Adrenal gland (tissue), 5 donors: ENCODE measurements around the gene SOCS3.
"Not testable (repeated sequence)": the region's sequence is repeated elsewhere in the genome, so short reads cannot be mapped to it uniquely, and the experiment has no call there.

Source experiments
- CTCF ChIP-seq, 6 experiments: fragments of 450-650 bp in 4 of 6; fragments of 200-600 bp in 2 of 6; sonication (generic) in 1 of 6; IDR thresholded peaks; 1 replicate in 5 of 6; 2 replicates in 1 of 6; pipeline versions ENCODE4 v1.5.1 to v1.8.0; 2016 to 2021; ENCODE audit warnings: antibody characterized with exemption in 6 of 6, mild to moderate bottlenecking in 2 of 6, moderate library complexity in 1 of 6
- POLR2A ChIP-seq, 2 donors: fragments of 450-650 bp; IDR thresholded peaks; one replicate each; pipeline ENCODE4 v1.6.1; 2017; ENCODE audit warnings: antibody characterized with exemption in 2 of 2, mild to moderate bottlenecking in 2 of 2, moderate library complexity in 1 of 2
- donor health status: DM: no; HTN: no; CAD: no.

GRCh38 chr17:78309659-78310255 is 50.1 kb downstream of the SOCS3 start:
- TF ChIP-seq CTCF, POLR2A (IDR thresholded peaks at IDR 0.05): not testable (repeated sequence)
